NCI-H345 treated with DMSO at 0.1 percent for 48 hours (cell line): Measurements from ENCODE around the gene PIF1.
"Not testable (repeated sequence)": the region's sequence is repeated elsewhere in the genome, so short reads cannot be mapped to it uniquely, and the experiment has no call there.

Source experiments
- DNase-seq: peaks from one replicate; lab custom pipeline; 2025; ENCODE audit not compliant: unreplicated experiment; lab: John Stamatoyannopoulos, UW

The PIF1 gene

GRCh38 chr15:64810497-64811326 lies 14.7 kb downstream of the PIF1 start:
- DNase-seq = no peak

- peak; percentile 48 for DNase-seq
Observed at GRCh38 chr15:64809649-64810496, 15.6 kb downstream of the PIF1 start.

- DNase-seq = no peak
Observed at GRCh38 chr15:64808785-64809453, 16.5 kb downstream of the PIF1 start.

- DNase-seq = no peak
Observed at GRCh38 chr15:64807751-64808222, 17.7 kb downstream of the PIF1 start.

- no peak for DNase-seq
Observed at GRCh38 chr15:64807051-64807749, 18.2 kb downstream of the PIF1 start.

GRCh38 chr15:64806509-64806908 lies 18.9 kb downstream of the PIF1 start:
- DNase-seq = no peak

- no peak for DNase-seq
Observed at GRCh38 chr15:64804619-64805018, 20.8 kb downstream of the PIF1 start.

- no peak for DNase-seq
Observed at GRCh38 chr15:64803526-64803925, 21.9 kb downstream of the PIF1 start.

GRCh38 chr15:64800476-64800875 lies 25.0 kb downstream of the PIF1 start:
- DNase-seq = no peak

GRCh38 chr15:64798905-64799304 lies 26.5 kb downstream of the PIF1 start:
- not testable (repeated sequence) for DNase-seq

- DNase-seq = not testable (repeated sequence)
Observed at GRCh38 chr15:64795921-64796320, 29.5 kb downstream of the PIF1 start.

GRCh38 chr15:64795299-64795698 lies 30.1 kb downstream of the PIF1 start:
- not testable (repeated sequence) for DNase-seq

- no peak for DNase-seq
Observed at GRCh38 chr15:64792282-64792681, 33.2 kb downstream of the PIF1 start.

GRCh38 chr15:64791401-64791800 lies 34.0 kb downstream of the PIF1 start:
- DNase-seq = no peak

- DNase-seq = no peak
Observed at GRCh38 chr15:64783796-64784195, 41.7 kb downstream of the PIF1 start.

- DNase-seq = no peak
Observed at GRCh38 chr15:64782751-64783150, 42.7 kb downstream of the PIF1 start.

- DNase-seq = no peak
Observed at GRCh38 chr15:64781299-64781698, 44.1 kb downstream of the PIF1 start.

GRCh38 chr15:64780600-64781156 lies 44.8 kb downstream of the PIF1 start:
- no peak for DNase-seq

- DNase-seq = no peak
Observed at GRCh38 chr15:64779630-64780029, 45.8 kb downstream of the PIF1 start.

GRCh38 chr15:64779024-64779423 lies 46.4 kb downstream of the PIF1 start:
- no peak for DNase-seq
